GM10248 (cell line): Measurements from ENCODE around the gene CCDC38.
"Not testable (repeated sequence)": the region's sequence is repeated elsewhere in the genome, so short reads cannot be mapped to it uniquely, and the experiment has no call there.

Source experiments
- CTCF ChIA-PET: fragments of 300-600 bp; sonication (Branson Sonifier 250); formaldehyde crosslinking; extraction: SDS; loops from one replicate; lab custom pipeline; 2021; ENCODE audit warnings: antibody characterized with exemption; lab: Yijun Ruan, JAX
- POLR2A ChIA-PET: fragments of 350-650 bp; sonication (Branson Sonifier 250); formaldehyde crosslinking; extraction: SDS; loops from one replicate; lab custom pipeline; 2020; ENCODE audit warnings: antibody characterized with exemption; lab: Yijun Ruan, JAX
- DNase-seq: peaks from one replicate; pipeline ENCODE4 v3.0.0; 2012; ENCODE audit errors: extremely low spot score
- TF ChIP-seq, protein P1 (sequence below): IDR thresholded peaks from 2 replicates; pipeline ENCODE4 v1.5.1; 2012; ENCODE audit warnings: mild to moderate bottlenecking, low read depth; ENCODE audit errors: extremely low read depth, missing control alignments, control extremely low read depth

CCDC38 gene

DNA sequence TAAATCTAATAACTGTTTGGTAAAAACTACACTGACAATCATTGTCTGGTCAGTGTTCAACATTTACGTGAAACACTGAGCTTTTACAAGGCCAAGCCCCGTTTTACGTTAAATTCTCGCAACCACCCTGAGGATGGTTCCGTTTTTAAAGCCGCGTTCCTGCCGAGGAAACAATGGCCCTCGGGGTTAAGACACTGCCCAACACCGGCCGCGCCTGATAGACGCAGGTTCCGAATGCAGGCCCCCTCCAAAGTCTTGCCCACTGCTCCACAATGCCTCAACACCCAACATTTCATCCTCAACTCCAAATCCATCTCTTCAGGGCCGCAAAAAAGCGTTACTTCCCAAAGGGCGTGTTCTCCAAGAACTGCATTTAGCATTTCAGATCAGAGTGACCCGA lies 84.6 kb downstream of the CCDC38 start:
- TF ChIP-seq, protein P1, sequence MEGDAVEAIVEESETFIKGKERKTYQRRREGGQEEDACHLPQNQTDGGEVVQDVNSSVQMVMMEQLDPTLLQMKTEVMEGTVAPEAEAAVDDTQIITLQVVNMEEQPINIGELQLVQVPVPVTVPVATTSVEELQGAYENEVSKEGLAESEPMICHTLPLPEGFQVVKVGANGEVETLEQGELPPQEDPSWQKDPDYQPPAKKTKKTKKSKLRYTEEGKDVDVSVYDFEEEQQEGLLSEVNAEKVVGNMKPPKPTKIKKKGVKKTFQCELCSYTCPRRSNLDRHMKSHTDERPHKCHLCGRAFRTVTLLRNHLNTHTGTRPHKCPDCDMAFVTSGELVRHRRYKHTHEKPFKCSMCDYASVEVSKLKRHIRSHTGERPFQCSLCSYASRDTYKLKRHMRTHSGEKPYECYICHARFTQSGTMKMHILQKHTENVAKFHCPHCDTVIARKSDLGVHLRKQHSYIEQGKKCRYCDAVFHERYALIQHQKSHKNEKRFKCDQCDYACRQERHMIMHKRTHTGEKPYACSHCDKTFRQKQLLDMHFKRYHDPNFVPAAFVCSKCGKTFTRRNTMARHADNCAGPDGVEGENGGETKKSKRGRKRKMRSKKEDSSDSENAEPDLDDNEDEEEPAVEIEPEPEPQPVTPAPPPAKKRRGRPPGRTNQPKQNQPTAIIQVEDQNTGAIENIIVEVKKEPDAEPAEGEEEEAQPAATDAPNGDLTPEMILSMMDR: no peak
- ChIA-PET CTCF (interaction anchor here (0.9 kb wide), 1 partner anchor 27 kb away, joined by 3 read pairs; no protein-coding TSS in a partner anchor), POLR2A (no interaction called here)
- no peak for DNase-seq

DNA sequence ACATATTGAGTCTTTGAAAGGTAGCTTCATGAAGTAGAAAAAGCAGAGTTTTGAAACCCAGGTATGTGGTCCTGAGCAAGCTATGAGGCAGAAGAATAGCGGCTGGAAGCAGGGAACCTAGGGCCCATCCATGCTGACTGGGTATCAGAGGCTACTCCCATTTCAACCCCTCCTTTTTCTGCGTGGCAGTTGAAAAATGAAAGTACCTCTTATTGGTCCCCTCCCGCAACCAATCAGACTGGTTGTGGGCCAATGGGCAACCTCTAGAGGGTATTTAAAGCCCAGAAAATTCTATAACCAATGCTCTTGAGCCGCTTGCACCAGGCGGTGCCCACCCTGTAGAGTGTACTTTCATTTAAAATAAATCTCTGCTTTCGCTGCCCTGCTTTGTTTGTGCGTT lies 85.3 kb downstream of the CCDC38 start:
- TF ChIP-seq, protein P1: no peak
- DNase-seq: no peak
- CTCF ChIA-PET: interaction anchor here (0.9 kb wide), 1 partner anchor 28 kb away, joined by 3 read pairs; no protein-coding TSS in a partner anchor
- POLR2A ChIA-PET: no interaction called here

DNA sequence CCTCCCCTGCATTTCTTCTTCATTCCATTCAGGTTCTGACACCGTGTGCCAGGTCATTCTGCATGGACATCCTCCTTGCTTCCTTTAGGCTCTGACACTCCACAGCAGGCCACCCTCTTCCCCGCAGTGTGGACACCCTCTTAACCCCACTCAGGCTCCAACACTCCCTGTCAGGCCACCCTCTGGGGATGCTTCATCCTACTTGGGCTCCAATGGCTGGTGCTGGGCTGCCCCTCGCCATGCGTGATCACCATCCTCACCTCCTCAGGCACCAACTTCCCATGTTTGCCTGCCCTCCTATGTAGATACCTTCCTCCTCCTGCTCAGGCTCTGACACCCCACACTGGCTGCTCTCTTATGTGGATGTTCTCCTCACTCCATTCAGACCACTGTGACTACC lies 90.3 kb downstream of the CCDC38 start:
- TF ChIP-seq, protein P1: no peak
- ChIA-PET POLR2A (no interaction called here), CTCF (no interaction called here)
- DNase-seq: no peak

DNA sequence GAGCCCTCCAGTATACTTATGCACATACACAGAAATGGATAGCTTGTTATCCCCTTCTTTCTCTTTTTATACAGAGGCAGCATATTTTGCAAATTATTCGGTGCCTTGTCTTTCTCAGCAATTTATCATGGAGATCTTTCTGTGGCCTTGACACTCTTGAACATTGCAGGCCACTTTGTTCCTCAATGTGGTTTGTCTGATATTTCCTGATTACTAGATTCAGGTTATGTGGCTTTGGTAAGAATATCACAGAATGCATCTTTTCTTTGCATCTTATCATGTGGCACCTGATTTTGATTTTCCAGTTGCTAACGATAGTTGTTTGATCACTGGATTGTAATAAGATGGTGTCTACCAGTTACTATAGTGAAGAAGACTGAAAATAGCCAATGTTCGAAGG lies 90.8 kb downstream of the CCDC38 start:
- ChIA-PET POLR2A (no interaction called here), CTCF (no interaction called here)

DNA sequence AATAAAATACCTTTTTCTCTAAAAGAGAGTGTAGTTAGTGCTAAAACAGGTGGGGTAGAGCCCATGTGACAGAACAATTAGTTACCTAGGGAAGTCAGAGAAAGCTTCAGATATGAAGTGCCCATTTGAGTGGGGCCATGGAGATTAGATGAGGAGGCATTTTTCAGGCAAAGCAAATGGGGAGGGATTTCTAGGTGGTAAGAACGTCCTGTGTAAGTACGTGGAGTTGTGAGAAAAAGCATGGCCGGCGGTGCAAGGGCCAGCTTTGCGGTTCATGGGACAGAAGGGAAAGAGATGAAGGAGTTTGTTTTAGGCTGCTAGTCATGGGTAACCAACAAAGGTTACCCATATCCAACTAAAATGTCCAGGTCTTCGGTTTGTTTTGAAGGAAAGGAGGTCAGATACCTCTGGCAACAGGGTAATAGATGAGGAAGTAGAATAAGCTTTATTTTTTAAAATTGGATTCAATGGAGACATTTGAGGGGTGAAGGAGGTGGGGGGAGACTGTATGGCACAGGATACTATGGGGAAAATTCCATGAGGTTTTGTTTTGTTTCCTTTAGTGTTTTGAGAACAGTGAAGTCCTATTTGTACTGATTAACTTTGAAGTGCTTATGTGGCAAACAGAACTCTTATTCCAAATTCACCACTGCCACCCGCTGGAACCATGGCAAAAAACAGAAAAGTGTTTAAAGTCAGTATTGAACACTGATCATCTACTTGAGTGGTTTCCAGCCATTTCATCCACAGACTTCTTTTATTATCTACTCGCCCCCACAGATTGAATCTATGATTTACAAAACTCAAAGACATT lies 93.6 kb downstream of the CCDC38 start:
- ChIA-PET CTCF (no interaction called here), POLR2A (no interaction called here)
- DNase-seq: no peak
- TF ChIP-seq, protein P1: peak; percentile 31

More for the DNA sequence above, 90.8 kb downstream of the CCDC38 start:
- no peak for DNase-seq
- TF ChIP-seq, protein P1: no peak

DNA sequence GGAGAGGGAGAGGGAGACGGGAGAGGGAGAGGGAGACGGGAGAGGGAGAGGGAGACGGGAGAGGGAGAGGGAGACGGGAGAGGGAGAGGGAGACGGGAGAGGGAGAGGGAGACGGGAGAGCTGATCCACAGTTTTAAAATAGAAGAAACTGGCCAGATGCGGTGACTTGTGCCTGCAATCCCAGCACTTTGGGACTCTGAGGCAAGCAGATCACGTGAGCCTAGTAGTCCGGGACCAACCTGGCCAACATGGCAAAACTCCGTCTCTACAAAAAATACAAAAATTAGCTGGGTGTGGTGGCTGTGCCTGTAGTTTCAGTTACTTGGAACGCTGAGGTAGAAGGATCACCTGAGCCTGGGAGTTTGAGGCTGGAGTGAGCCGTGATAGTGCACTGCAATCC lies 100.0 kb downstream of the CCDC38 start:
- POLR2A ChIA-PET, CTCF ChIA-PET, DNase-seq: not testable (repeated sequence)

DNA sequence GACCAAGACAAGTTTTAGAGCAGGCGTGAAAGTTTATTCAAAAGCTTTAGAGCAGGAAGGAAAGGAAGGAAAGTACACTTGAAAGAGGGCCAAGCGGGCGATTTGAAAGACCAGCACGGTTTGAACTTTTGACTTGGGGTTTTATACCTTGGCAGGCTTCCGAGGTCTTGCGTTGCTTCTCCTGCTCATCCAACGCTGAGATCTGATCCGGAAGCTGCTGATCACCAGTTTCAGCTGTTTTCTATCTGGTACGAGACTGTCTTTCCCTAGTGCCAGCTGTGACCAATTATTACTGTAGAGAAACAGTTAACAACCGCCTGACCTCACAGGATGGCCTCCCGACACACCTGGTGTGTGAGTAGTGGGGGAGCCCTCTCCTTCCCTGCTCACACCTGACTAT lies 104.3 kb downstream of the CCDC38 start:
- DNase-seq: no peak
- TF ChIP-seq, protein P1: no peak
- ChIA-PET CTCF (no interaction called here), POLR2A (no interaction called here)
